Central memory CD8-positive, alpha-beta T cell (primary cell): Measurements from ENCODE around the gene HOXD1.

Experiments used
- ATAC-seq: fragments of 150-1000 bp; cut with Tn5 transposase; replicated peaks from 2 replicates; pipeline ENCODE4 v1.10.0; 2022; ENCODE audit warnings: mild to moderate bottlenecking, moderate FRiP score, moderate number of reproducible peaks; ENCODE audit not compliant: poor library complexity, severe bottlenecking; ENCODE audit errors: extremely low read depth
- DNase-seq, 2 donors: peaks; one replicate each; pipeline ENCODE4 v3.0.0; 2021; ENCODE audit warnings: low spot score in 2 of 2
- H3K27ac Mint-ChIP-seq: one replicate; pipeline ENCODE4 v1.8.0; 2022; ENCODE audit warnings: low read depth, mild to moderate bottlenecking, moderate library complexity, mixed read lengths
- H3K27me3 Mint-ChIP-seq: one replicate; pipeline ENCODE4 v1.8.0; 2022; ENCODE audit warnings: mixed read lengths
- H3K36me3 Mint-ChIP-seq: one replicate; pipeline ENCODE4 v1.8.0; 2022; ENCODE audit warnings: mild to moderate bottlenecking, moderate library complexity, mixed read lengths; ENCODE audit not compliant: insufficient read depth
- H3K4me1 Mint-ChIP-seq: one replicate; pipeline ENCODE4 v1.8.0; 2022; ENCODE audit warnings: mixed read lengths
- H3K4me3 Mint-ChIP-seq: one replicate; pipeline ENCODE4 v1.8.0; 2022; ENCODE audit warnings: mild to moderate bottlenecking, moderate library complexity, mixed read lengths
- H3K9me3 Mint-ChIP-seq: one replicate; pipeline ENCODE4 v1.8.0; 2022; ENCODE audit warnings: mixed read lengths

Gene HOXD1

DNA sequence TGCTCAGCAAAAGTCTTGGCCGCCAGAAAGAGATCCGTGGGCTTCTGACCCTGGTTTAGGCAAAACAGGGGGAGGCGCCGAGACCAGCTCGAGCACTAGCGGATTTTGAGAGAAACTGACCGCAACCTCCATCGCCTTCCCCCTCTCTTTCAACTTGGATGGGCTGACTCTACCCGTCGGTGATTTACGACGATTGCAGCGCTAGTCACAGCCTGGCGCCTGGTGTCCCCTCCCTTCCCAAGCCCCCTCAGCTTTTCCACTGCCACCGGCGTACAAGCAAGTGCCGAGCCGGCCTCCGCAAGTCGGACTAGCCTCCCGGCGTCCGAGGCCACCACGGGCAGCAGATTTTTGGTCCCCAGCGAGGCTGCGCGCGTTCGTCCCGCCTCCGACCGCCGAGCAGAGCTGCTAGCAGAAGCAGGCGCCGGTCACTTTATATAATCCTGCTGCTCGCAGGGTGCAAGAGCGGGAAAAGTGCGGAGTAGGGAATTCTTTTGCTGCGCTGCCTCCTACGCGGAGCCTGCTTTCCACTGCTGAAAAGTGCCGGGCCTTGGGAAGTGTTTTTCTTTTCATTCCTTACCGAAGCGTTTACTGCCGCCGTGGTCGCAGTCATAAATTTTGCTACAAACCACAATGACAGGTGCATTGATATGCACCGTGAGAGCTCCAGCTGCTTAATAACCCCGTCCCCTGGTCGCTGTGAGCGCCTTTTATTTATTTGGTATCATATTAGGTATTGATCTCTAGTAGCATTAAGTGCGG is 23.7 kb upstream of the HOXD1 start:
- peaks cover 15% of the 10 kb centered on the region for H3K4me1 Mint-ChIP-seq
- no peak overlapping the region for H3K27ac Mint-ChIP-seq
- ATAC-seq (no peak), DNase-seq (no peak)
- H3K9me3 Mint-ChIP-seq: no peaks in the 10 kb centered on the region
- peaks cover 17% of the 10 kb centered on the region for H3K36me3 Mint-ChIP-seq
- H3K27me3 Mint-ChIP-seq: peaks cover 93% of the 10 kb centered on the region
- peak overlapping the region; percentile 8 for H3K4me3 Mint-ChIP-seq

DNA sequence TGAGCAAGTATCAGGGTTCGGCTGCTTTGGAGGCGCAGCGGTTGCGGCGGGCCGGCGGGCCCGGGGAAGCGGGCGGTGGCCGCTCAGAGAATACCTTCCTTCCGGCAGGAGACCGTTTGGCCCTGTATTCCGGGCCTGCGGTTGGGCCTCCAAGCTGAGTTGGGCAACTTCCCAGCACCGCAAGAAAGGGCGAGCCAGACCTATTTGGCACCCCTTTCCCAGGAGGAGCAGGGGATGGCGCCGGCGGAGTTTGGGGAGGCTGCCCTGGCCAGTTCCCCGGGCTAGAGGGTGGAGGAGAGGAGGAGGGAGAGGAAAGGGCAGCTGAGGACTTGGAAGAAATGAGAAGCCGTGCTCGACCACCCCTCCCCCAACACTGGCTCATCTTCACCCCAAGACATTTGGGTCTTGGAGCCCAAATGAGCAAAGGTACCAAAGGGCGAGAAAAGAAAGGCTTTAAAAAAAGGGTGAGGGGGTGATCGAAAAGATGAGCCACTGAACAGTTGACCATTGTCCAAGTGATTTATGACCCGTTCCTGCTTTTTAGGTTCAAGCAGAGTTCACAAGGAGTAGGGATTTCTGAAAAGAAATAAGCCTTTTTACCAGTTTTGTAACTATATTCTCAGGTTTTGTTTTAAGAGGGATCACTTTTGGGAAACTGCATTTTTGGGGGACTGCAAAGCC is 23.0 kb upstream of the HOXD1 start:
- Mint-ChIP-seq H3K4me3 (no peak overlapping the region), H3K4me1 (peaks cover 15% of the 10 kb centered on the region), H3K36me3 (peaks cover 17% of the 10 kb centered on the region)

DNA sequence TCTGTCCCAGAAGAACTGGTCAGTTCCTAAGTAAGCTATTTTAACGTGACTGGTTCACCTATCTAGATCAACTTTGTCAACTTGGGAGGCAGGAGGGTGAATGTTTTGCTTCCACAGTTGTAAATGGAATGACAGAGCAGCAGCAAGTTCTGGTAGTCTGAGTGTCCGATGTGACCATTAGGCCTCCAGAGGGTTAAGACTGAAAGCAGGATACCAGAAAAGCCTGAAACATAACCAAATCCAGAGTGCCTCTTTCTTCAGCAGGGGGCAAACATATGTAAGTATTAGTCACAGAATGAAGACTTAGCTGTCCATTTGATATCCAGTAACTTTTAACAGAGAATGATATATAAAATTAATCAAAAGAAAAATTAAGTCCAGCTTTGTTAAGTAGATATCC is 22.2 kb upstream of the HOXD1 start:
- no peak for ATAC-seq
- peaks cover 15% of the 10 kb centered on the region for H3K4me1 Mint-ChIP-seq
- H3K9me3 Mint-ChIP-seq: no peaks in the 10 kb centered on the region
- DNase-seq: no peak
- no peak overlapping the region for H3K4me3 Mint-ChIP-seq
- H3K27me3 Mint-ChIP-seq: peaks cover 93% of the 10 kb centered on the region
- H3K36me3 Mint-ChIP-seq: peaks cover 18% of the 10 kb centered on the region
- no peak overlapping the region for H3K27ac Mint-ChIP-seq

More for the DNA sequence above, 23.0 kb upstream of the HOXD1 start:
- DNase-seq: no peak
- no peak for ATAC-seq
- Mint-ChIP-seq H3K9me3 (no peaks in the 10 kb centered on the region), H3K27me3 (peaks cover 93% of the 10 kb centered on the region), H3K27ac (no peak overlapping the region)

DNA sequence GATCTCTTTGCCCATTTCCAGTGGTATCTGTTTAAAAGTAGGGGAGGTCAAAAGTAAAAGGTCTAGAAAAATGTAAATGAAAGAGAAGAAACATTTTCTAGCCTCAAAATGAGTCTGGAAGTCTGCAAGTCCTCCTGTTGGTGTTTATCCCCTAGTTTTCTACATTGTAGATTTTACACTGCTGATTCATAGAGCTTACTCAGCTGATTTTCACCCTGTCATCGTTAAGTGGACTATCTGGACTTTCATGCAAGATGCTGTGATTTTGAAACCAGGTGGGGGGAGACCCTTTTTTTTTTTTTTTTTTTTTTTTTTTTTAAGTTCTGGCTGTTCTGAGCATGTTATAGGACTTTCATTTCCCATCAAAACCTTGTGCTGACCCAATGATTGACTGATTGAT is 21.1 kb upstream of the HOXD1 start:
- no peaks in the 10 kb centered on the region for H3K9me3 Mint-ChIP-seq
- no peak for ATAC-seq
- H3K36me3 Mint-ChIP-seq: peaks cover 18% of the 10 kb centered on the region
- no peak for DNase-seq
- no peak overlapping the region for H3K27ac Mint-ChIP-seq
- peaks cover 15% of the 10 kb centered on the region for H3K4me1 Mint-ChIP-seq
- peaks cover 93% of the 10 kb centered on the region for H3K27me3 Mint-ChIP-seq
- no peak overlapping the region for H3K4me3 Mint-ChIP-seq

DNA sequence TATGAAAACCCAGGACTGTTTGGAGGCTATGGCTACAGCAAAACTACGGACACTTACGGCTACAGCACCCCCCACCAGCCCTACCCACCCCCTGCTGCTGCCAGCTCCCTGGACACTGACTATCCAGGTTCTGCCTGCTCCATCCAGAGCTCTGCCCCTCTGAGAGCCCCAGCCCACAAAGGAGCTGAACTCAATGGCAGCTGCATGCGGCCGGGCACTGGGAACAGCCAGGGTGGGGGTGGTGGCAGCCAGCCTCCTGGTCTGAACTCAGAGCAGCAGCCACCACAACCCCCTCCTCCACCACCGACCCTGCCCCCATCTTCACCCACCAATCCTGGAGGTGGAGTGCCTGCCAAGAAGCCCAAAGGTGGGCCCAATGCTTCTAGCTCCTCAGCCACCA is 19.3 kb upstream of the HOXD1 start:
- H3K27ac Mint-ChIP-seq: no peak overlapping the region
- no peak overlapping the region for H3K4me3 Mint-ChIP-seq
- H3K4me1 Mint-ChIP-seq: peaks cover 3% of the 10 kb centered on the region
- H3K27me3 Mint-ChIP-seq: peaks cover 93% of the 10 kb centered on the region
- no peaks in the 10 kb centered on the region for H3K9me3 Mint-ChIP-seq
- ATAC-seq (no peak), DNase-seq (no peak)
- peaks cover 9% of the 10 kb centered on the region for H3K36me3 Mint-ChIP-seq

DNA sequence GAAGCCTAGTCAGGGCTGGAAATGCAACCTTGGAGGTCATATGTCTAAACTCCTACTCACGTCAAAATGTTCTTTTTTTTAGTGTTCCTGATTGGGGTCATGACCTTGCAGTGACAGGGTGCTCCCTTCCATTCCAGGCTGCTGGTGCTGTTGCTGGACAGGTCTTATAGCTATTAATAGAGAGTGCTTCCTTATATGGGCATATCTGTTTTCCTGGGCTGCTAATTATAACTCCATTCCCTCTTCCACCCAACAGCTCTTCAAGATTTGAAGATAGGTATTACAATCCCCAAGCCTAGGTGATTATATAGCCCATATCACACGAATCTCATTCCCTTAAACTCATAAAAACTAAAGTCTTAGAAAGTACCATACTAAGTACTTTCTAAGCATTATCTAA is 18.8 kb upstream of the HOXD1 start:
- Mint-ChIP-seq H3K4me1 (peaks cover under 1% of the 10 kb centered on the region), H3K9me3 (no peaks in the 10 kb centered on the region), H3K27ac (no peak overlapping the region), H3K4me3 (no peak overlapping the region), H3K36me3 (peaks cover 7% of the 10 kb centered on the region), H3K27me3 (peaks cover 93% of the 10 kb centered on the region)
- ATAC-seq (no peak), DNase-seq (no peak)

DNA sequence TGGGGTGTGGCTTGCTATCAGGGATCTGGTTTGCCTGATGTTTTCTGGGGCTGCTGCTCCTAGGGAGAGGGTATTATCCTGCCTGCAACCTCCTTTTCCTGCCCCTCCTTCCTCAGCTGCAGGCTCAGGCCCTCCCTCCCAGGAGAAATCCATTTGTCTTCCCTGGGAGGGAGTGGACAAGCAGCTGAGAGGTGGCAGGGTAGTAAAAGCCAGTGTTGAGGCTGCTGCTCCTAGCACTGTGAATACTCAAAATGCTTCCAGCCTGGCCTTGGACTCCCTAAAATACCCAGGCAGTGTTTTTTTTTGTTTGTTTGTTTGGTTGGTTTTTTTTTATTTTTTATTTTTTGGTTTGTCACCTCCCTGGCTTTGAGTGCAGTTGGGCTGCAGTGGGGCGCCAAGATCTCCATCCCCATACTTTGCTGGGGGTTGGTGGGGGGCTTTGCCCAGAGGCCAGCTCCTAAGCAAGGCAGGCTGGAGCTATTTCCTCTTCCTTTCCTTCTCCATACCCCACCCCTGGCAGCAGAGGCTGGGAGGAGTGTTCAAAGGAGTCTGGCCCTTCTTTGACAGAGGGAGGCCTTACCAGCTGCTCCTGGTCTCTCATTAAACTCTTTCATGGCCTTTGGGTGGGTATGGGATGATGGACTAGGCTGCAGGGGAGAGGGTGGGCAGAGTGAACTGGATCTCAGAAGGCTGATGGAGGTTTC is 17.7 kb upstream of the HOXD1 start:
- Mint-ChIP-seq H3K27ac (no peak overlapping the region), H3K4me1 (peaks cover 6% of the 10 kb centered on the region), H3K4me3 (no peak overlapping the region), H3K9me3 (no peaks in the 10 kb centered on the region), H3K36me3 (peaks cover 5% of the 10 kb centered on the region), H3K27me3 (peaks cover 93% of the 10 kb centered on the region)
- ATAC-seq (no peak), DNase-seq (no peak)

DNA sequence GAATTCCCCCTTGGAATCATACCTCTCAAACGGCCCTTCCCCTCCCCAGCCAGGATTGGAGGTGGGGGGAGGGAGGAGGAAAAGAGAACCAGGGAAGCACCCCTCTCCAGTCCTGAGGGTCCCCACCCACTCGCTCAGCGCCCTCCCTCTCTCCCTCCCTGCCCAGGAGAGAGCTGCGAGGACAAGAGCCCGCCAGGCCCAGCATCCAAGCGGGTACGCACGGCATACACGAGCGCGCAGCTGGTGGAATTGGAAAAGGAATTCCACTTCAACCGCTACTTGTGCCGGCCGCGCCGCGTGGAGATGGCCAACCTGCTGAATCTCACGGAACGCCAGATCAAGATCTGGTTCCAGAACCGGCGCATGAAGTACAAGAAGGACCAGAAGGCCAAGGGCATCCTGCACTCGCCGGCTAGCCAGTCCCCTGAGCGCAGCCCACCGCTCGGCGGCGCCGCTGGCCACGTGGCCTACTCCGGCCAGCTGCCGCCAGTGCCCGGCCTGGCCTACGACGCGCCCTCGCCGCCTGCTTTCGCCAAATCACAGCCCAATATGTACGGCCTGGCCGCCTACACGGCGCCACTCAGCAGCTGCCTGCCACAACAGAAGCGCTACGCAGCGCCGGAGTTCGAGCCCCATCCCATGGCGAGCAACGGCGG is 17.0 kb upstream of the HOXD1 start:
- DNase-seq (no peak), ATAC-seq (no peak)
- H3K27ac Mint-ChIP-seq: no peak overlapping the region
- H3K36me3 Mint-ChIP-seq: peaks cover 5% of the 10 kb centered on the region
- H3K4me3 Mint-ChIP-seq: no peak overlapping the region
- no peaks in the 10 kb centered on the region for H3K9me3 Mint-ChIP-seq
- peaks cover 93% of the 10 kb centered on the region for H3K27me3 Mint-ChIP-seq
- H3K4me1 Mint-ChIP-seq: peaks cover 6% of the 10 kb centered on the region

DNA sequence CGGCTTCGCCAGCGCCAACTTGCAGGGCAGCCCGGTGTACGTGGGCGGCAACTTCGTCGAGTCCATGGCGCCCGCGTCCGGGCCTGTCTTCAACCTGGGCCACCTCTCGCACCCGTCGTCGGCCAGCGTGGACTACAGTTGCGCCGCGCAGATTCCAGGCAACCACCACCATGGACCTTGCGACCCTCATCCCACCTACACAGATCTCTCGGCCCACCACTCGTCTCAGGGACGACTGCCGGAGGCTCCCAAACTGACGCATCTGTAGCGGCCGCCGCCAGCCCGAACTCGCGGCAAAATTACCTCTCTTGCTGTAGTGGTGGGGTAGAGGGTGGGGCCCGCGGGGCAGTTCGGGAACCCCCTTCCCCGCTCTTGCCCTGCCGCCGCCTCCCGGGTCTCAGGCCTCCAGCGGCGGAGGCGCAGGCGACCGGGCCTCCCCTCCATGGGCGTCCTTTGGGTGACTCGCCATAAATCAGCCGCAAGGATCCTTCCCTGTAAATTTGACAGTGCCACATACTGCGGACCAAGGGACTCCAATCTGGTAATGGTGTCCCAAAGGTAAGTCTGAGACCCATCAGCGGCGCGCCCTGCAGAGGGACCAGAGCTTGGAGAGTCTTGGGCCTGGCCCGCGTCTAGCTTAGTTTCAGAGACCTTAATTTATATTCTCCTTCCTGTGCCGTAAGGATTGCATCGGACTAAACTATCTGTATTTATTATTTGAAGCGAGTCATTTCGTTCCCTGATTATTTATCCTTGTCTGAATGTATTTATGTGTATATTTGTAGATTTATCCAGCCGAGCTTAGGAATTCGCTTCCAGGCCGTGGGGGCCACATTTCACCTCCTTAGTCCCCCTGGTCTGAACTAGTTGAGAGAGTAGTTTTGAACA is 16.2 kb upstream of the HOXD1 start:
- peaks cover 5% of the 10 kb centered on the region for H3K36me3 Mint-ChIP-seq
- ATAC-seq: no peak
- no peak overlapping the region for H3K27ac Mint-ChIP-seq
- no peak overlapping the region for H3K4me3 Mint-ChIP-seq
- no peak for DNase-seq
- H3K27me3 Mint-ChIP-seq: peaks cover 93% of the 10 kb centered on the region
- no peaks in the 10 kb centered on the region for H3K9me3 Mint-ChIP-seq
- peaks cover 6% of the 10 kb centered on the region for H3K4me1 Mint-ChIP-seq

DNA sequence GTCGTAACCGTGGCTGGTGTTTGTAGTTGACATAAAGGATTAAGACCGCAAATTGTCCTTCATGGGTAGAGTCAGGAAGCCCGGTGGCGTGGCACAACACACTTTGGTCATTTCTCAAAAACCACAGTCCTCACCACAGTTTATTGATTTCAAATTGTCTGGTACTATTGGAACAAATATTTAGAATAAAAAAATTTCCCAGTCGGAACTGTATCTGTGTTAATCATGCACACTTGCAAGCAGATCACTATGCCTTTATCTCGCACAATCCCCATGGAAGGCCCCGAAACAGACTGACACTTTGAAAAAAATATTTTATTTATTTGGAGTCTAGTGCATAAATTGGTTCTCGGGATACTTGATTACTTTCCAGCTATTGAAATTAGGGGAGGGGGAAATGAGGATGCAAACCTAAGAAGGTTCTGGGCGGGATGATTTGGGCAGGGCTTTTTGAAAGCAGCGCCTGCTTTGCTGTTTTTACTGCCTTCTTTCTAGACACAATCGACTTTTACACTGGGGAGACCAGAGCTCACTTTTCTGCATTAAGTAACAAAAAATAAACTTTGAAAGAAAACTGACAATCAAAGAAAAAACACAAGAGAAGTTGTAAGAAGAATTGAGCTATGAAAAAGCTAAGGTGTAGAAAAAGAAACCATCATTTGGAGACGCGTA is 15.4 kb upstream of the HOXD1 start:
- Mint-ChIP-seq H3K27me3 (peaks cover 93% of the 10 kb centered on the region), H3K36me3 (peaks cover 5% of the 10 kb centered on the region), H3K4me3 (no peak overlapping the region), H3K4me1 (peaks cover 6% of the 10 kb centered on the region), H3K27ac (no peak overlapping the region), H3K9me3 (no peaks in the 10 kb centered on the region)
- ATAC-seq (no peak), DNase-seq (no peak)

DNA sequence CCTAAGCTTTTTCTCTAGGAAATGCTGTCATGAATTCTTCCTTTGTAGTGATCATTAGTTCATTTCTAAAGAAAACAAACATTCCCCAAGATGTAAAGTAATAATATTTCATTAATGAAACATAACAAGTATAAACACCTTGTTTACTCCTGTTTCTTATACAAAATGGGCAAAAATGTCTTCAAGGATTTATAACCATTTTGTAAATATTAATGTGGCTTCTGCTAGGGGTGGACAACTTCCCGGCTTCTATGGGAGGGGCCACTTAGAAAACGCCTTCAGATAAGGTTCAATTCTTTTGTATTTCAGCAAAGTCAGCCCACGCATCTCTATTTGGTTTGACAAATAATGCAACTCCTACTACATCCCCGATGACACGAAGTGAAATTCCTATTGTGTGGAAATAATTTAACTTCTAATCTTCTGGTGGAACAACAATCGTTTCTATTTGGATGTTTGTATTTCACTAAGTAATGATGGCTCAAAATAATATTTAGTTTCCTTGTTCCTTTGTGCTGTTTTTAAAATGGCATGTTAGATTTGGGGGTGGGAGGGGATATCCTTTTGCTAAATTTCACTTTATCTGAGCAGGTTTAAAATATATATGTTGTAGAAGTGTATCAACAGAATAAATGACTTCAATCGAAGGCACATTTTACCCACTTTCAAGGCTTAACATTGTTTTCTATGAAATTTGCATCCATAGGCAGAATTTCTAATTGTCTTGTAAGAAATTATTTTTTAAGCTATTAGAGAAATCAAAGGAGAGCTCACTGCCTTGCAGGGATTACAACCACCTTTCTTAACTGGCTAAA is 14.7 kb upstream of the HOXD1 start:
- ATAC-seq (no peak), DNase-seq (no peak)
- H3K4me1 Mint-ChIP-seq: peaks cover 6% of the 10 kb centered on the region
- peaks cover 5% of the 10 kb centered on the region for H3K36me3 Mint-ChIP-seq
- H3K9me3 Mint-ChIP-seq: no peaks in the 10 kb centered on the region
- H3K4me3 Mint-ChIP-seq: no peak overlapping the region
- peaks cover 98% of the 10 kb centered on the region for H3K27me3 Mint-ChIP-seq
- H3K27ac Mint-ChIP-seq: no peak overlapping the region
